GM12801 (cell line): ENCODE measurements around the gene UBE2G2.

Source experiments
- CTCF ChIP-seq: IDR thresholded peaks from one replicate; pipeline ENCODE4 v1.5.1; 2011; ENCODE audit warnings: control low read depth; ENCODE audit not compliant: insufficient read length; ENCODE audit errors: extremely low read depth

UBE2G2 gene

GRCh38 chr21:44822484-44823178 lies 21.0 kb upstream of the UBE2G2 start:
- no peak for TF ChIP-seq CTCF

GRCh38 chr21:44820851-44821250 lies 19.2 kb upstream of the UBE2G2 start:
- no peak for TF ChIP-seq CTCF

- TF ChIP-seq CTCF: no peak
These were observed 17.9 kb upstream of the UBE2G2 start for GRCh38 chr21:44819283-44820243.

GRCh38 chr21:44818640-44819011 lies 17.0 kb upstream of the UBE2G2 start:
- TF ChIP-seq CTCF: no peak

DNA sequence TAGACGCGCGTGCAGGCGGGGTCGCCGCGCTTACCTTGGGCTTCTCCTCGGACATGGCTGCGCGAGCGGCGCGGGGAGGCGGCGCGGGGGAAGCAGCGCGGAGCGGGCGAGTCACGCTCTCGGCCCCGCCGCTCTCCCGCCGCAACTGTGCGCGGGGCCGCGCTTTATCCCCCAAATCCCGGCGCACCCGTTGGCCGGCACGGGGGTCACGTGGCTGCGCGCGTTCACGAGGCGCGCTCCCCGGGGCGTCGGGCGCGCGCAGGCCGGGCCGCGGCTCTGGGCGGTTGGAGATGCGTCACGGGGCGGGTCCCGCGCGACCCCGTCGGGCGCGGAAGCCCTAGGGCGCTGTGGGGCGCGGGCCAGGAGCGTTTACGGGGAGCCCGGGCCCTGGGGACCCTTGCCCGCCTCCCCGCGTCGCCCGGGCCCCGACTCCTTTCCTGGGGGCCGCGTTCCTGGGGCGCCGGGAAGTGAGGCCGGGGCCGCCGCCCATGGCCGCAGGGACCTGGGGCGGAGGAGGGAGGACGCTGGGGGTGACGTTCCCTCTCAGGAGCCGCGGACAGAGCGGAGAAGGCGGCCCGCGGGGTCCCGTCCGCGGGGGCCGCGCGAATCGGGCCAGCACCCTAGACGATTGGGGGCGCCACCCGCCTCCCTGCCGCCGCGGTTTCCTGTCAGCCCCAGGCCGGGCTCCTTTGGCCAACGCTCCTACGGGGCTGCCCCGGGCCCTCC lies 16.5 kb upstream of the UBE2G2 start, which contains the start of gene SUMO3:
TSS of gene SUMO3 (minus strand) at position 149 of the 726 bp plus-strand sequence. CDS start at position 55, 94 bp downstream.
- no peak for TF ChIP-seq CTCF

DNA sequence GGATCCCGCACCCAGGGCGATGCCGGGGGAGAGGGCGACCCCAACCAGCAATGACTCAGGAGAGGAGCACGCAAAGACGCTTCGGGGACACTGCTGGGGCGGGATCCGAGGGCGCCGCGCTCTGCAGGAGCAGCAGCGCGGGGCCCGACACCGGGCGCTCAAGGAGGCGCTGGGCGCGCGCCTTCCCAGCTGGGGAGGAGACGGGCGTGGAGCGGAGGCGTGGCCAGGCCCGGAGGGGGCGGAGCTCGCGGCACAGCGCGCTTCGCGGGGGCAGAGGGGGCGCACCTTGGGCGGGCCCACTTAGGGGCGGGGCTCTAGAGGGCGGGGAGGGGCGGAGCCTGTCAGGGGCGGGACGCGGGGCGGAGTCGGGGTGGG lies 15.9 kb upstream of the UBE2G2 start:
- no peak for TF ChIP-seq CTCF
